ENCODE data around the gene UTP25. TPM values are rescaled to one million over a fixed set of nuclear protein-coding genes. Genes with fewer than 3 reads are reported as not detected.
"Not testable (repeated sequence)": the region's sequence is repeated elsewhere in the genome, so short reads cannot be mapped to it uniquely, and the experiment has no call there.

UTP25 gene
- total RNA-seq, 1 donor: 22.1 TPM

DNA sequence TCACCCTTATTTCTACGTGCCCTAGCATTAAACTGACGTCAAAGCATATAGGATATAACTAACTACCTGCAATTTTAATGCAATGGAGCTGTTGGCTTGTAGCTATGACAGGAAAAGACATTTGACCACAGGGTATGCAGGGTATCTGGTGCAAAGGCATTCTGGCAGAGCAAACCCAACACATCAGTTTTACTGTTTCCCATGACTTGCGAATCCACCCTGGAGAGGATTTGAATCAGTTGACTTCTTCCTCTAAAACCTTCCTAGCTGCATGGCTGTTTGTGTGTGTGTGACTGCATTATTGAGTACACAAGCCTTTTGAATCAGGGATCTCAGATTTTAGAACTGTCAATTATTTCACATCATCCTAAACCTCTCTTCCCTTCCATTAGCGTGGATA, 68.6 kb downstream of the UTP25 start:
- TF ChIP-seq, protein P1, sequence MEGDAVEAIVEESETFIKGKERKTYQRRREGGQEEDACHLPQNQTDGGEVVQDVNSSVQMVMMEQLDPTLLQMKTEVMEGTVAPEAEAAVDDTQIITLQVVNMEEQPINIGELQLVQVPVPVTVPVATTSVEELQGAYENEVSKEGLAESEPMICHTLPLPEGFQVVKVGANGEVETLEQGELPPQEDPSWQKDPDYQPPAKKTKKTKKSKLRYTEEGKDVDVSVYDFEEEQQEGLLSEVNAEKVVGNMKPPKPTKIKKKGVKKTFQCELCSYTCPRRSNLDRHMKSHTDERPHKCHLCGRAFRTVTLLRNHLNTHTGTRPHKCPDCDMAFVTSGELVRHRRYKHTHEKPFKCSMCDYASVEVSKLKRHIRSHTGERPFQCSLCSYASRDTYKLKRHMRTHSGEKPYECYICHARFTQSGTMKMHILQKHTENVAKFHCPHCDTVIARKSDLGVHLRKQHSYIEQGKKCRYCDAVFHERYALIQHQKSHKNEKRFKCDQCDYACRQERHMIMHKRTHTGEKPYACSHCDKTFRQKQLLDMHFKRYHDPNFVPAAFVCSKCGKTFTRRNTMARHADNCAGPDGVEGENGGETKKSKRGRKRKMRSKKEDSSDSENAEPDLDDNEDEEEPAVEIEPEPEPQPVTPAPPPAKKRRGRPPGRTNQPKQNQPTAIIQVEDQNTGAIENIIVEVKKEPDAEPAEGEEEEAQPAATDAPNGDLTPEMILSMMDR (IDR thresholded peaks at IDR 0.05; ENCODE audit: extremely low read depth, low read depth, low read length): no peak
- H3K79me2 ChIP-seq (ENCODE audit: insufficient read depth, low read length): no peaks in the 10 kb centered on the region
- no peaks in the 10 kb centered on the region for H4K20me1 ChIP-seq (ENCODE audit: insufficient read depth, low read length)
- H3K27ac ChIP-seq (ENCODE audit: low read depth, low read length): peak overlapping the region; percentile 96
- no peaks in the 10 kb centered on the region for H3K36me3 ChIP-seq (ENCODE audit: insufficient read depth, low read length)
- DNase-seq (ENCODE audit: insufficient read length, low spot score, missing footprints): no peak
- peaks cover 38% of the 10 kb centered on the region for H3K4me1 ChIP-seq (ENCODE audit: insufficient read depth, low read length)
- H3K4me2 ChIP-seq (ENCODE audit: insufficient read depth, low read length): peak overlapping the region; percentile 53
- no peak overlapping the region for H3K4me3 ChIP-seq (ENCODE audit: insufficient read depth, low read length)
- no peaks in the 10 kb centered on the region for H3K9me3 ChIP-seq (ENCODE audit: low read depth, low read length)
- no peaks in the 10 kb centered on the region for H3K27me3 ChIP-seq (ENCODE audit: insufficient read depth, low read length)
- H2AFZ ChIP-seq (ENCODE audit: low read length): peak overlapping the region; percentile 12

DNA sequence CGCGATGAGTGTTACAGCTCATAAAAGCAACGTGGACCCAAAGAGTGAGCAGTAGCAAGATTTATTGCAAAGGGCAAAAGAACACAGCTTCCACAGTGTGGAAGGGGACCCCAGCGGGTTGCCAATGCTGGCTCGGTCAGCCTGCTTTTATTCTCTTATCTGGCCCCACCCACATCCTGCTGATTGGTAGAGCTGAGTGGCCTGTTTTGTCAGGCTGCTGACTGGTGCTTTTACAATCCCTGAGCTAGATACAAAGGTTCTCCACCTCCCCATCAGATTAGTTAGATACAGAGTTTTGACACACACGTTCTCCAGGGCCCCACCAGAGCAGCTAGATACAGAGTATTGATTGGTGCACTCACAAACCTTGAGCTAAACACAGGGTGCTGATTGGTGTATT, 70.5 kb downstream of the UTP25 start:
- H4K20me1 ChIP-seq (ENCODE audit: insufficient read depth, low read length); H3K9me3 ChIP-seq (ENCODE audit: low read depth, low read length); H3K36me3 ChIP-seq (ENCODE audit: insufficient read depth, low read length); H3K4me3 ChIP-seq (ENCODE audit: insufficient read depth, low read length); H2AFZ ChIP-seq (ENCODE audit: low read length); H3K4me2 ChIP-seq (ENCODE audit: insufficient read depth, low read length); H3K27ac ChIP-seq (ENCODE audit: low read depth, low read length); DNase-seq (ENCODE audit: insufficient read length, low spot score, missing footprints); H3K27me3 ChIP-seq (ENCODE audit: insufficient read depth, low read length); H3K79me2 ChIP-seq (ENCODE audit: insufficient read depth, low read length): not testable (repeated sequence)
- H3K4me1 ChIP-seq (ENCODE audit: insufficient read depth, low read length): peaks cover 35% of the 10 kb centered on the region

DNA sequence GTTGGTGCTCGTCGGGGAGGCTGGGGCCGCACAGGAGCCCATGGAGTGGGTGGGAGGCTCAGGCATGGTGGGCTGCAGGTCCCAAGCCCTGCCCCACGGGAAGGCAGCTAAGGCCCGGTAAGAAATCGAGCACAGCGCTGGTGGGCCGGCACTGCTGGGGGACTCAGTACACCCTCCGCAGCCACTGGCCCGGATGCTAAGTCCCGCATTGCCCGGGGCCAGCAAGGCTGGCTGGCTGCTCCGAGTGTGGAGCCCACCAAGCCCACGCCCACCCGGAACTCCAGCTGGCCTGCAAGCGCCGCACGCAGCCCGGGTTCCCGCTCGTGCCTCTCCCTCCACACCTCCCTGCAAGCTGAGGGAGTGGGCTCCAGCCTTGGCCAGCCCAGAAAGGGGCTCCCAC, 71.1 kb downstream of the UTP25 start:
- H4K20me1 ChIP-seq (ENCODE audit: insufficient read depth, low read length); H3K27me3 ChIP-seq (ENCODE audit: insufficient read depth, low read length); H3K4me2 ChIP-seq (ENCODE audit: insufficient read depth, low read length); DNase-seq (ENCODE audit: insufficient read length, low spot score, missing footprints); H3K79me2 ChIP-seq (ENCODE audit: insufficient read depth, low read length); H3K27ac ChIP-seq (ENCODE audit: low read depth, low read length); H3K36me3 ChIP-seq (ENCODE audit: insufficient read depth, low read length); H3K9me3 ChIP-seq (ENCODE audit: low read depth, low read length); H3K4me3 ChIP-seq (ENCODE audit: insufficient read depth, low read length); H2AFZ ChIP-seq (ENCODE audit: low read length): not testable (repeated sequence)
- peaks cover 35% of the 10 kb centered on the region for H3K4me1 ChIP-seq (ENCODE audit: insufficient read depth, low read length)

DNA sequence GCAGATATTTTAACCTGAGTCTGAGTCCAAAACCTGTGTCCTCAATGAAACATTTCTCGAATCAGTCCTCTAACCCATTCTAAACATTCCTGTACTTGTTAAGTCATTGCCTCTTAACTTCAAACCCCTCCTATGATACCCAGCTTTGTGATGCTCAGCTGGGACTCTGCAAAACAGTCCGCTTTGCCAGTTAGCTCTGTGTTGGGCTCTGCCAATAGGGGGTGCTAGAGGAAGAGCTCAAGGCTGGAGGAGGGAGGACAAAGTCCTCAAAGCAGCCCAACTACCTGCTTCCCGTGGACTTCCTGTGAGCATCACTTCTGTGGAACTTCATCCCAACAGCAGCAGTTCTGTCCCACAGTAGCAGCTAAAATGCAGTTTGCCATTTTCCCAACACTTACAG, 72.2 kb downstream of the UTP25 start:
- Histone ChIP-seq H3K9me3 (ENCODE audit: low read depth, low read length) (no peaks in the 10 kb centered on the region), H3K27me3 (ENCODE audit: insufficient read depth, low read length) (no peaks in the 10 kb centered on the region), H3K27ac (ENCODE audit: low read depth, low read length) (peak overlapping the region; percentile 36), H3K36me3 (ENCODE audit: insufficient read depth, low read length) (no peaks in the 10 kb centered on the region), H2AFZ (ENCODE audit: low read length) (no peak overlapping the region), H4K20me1 (ENCODE audit: insufficient read depth, low read length) (no peaks in the 10 kb centered on the region), H3K4me2 (ENCODE audit: insufficient read depth, low read length) (no peak overlapping the region), H3K4me3 (ENCODE audit: insufficient read depth, low read length) (no peak overlapping the region), H3K4me1 (ENCODE audit: insufficient read depth, low read length) (peaks cover 33% of the 10 kb centered on the region), H3K79me2 (ENCODE audit: insufficient read depth, low read length) (no peaks in the 10 kb centered on the region)
- TF ChIP-seq, protein P1 (IDR thresholded peaks at IDR 0.05; ENCODE audit: extremely low read depth, low read depth, low read length): peak; percentile 42
- DNase-seq (ENCODE audit: insufficient read length, low spot score, missing footprints): peak; percentile 51

DNA sequence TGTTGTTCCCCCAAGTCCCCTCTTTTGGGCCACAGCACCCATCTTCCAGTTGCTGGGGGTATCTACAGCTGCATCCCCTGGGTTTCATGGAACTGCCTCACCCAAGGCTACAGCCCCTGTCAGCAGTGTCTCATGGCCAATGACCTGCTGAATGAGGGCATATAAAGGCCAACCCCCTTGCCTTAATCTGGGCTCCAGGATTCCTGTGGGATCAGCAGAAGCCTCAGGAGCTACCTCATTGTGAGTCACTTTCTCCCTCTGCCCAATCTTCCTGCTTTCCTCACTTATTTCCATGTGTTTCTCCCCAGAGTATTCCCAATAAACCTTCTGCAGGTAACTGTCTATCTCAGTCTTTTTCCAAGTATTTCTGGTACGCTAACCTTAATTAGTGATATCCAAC, 73.0 kb downstream of the UTP25 start:
- Histone ChIP-seq H3K36me3 (ENCODE audit: insufficient read depth, low read length) (no peaks in the 10 kb centered on the region), H3K4me1 (ENCODE audit: insufficient read depth, low read length) (peaks cover 25% of the 10 kb centered on the region), H3K79me2 (ENCODE audit: insufficient read depth, low read length) (no peaks in the 10 kb centered on the region), H3K9me3 (ENCODE audit: low read depth, low read length) (no peaks in the 10 kb centered on the region), H3K4me2 (ENCODE audit: insufficient read depth, low read length) (peak overlapping the region; percentile 6), H4K20me1 (ENCODE audit: insufficient read depth, low read length) (no peaks in the 10 kb centered on the region), H3K27me3 (ENCODE audit: insufficient read depth, low read length) (no peaks in the 10 kb centered on the region), H3K4me3 (ENCODE audit: insufficient read depth, low read length) (no peak overlapping the region), H2AFZ (ENCODE audit: low read length) (no peak overlapping the region), H3K27ac (ENCODE audit: low read depth, low read length) (peak overlapping the region; percentile 43)
- DNase-seq (ENCODE audit: insufficient read length, low spot score, missing footprints): peak; percentile 91
- TF ChIP-seq, protein P1 (IDR thresholded peaks at IDR 0.05; ENCODE audit: extremely low read depth, low read depth, low read length): no peak
